HEK293 (cell line): ENCODE measurements around the gene PCDH9.

Experiments
- CTCF ChIA-PET: fragments of 350-600 bp; formaldehyde crosslinking; extraction: SDS; loops from one replicate; lab custom pipeline; 2021; ENCODE audit warnings: antibody characterized with exemption; lab: Yijun Ruan, JAX
- POLR2A ChIA-PET: fragments of 300-600 bp; formaldehyde crosslinking; extraction: SDS; loops from one replicate; lab custom pipeline; 2020; ENCODE audit warnings: antibody characterized with exemption, inconsistent platforms; lab: Yijun Ruan, JAX
- H3K27ac ChIP-seq: fragments of 200-500 bp; sonication (Bioruptor generic); 2 replicates; pipeline ENCODE4 v1.5.1; 2014; ENCODE audit warnings: low read depth, low read length, control low read depth, inconsistent platforms; ENCODE audit errors: extremely low read depth
- H3K36me3 ChIP-seq, 2 experiments: fragments of 200-500 bp in 1 of 2; sonication (Bioruptor generic) in 1 of 2; 1 replicate in 1 of 2; 2 replicates in 1 of 2; pipeline ENCODE4 v1.5.1; 2014 to 2017; ENCODE audit warnings: inconsistent platforms in 2 of 2, low read length in 2 of 2; ENCODE audit not compliant: control insufficient read depth in 2 of 2, insufficient read depth in 1 of 2
- H3K4me1 ChIP-seq: fragments of 200-500 bp; sonication (Bioruptor generic); 2 replicates; pipeline ENCODE4 v1.5.1; 2014; ENCODE audit warnings: mild to moderate bottlenecking, low read length, inconsistent platforms; ENCODE audit not compliant: control insufficient read depth, insufficient read depth
- H3K4me3 ChIP-seq: 2 replicates; pipeline ENCODE4 v1.5.1; 2011; ENCODE audit warnings: low read depth, mild to moderate bottlenecking, control low read depth, low read length, moderate library complexity
- H3K9me3 ChIP-seq: fragments of 200-500 bp; sonication (Bioruptor generic); 2 replicates; pipeline ENCODE4 v1.5.1; 2014; ENCODE audit warnings: low read depth, low read length, inconsistent platforms; ENCODE audit not compliant: control insufficient read depth, insufficient read depth
- GLI4 ChIP-seq: fragments of 450-650 bp; formaldehyde crosslinking; IDR thresholded peaks from 2 replicates; pipeline ENCODE4 v1.5.1; 2016; ENCODE audit warnings: missing biosample characterization, missing genetic modification characterization
- HOXA7 ChIP-seq: sonication (generic); formaldehyde crosslinking; IDR thresholded peaks from 2 replicates; pipeline ENCODE4 v1.8.1; 2022; ENCODE audit warnings: missing genetic modification reagents, borderline replicate concordance
- KLF8 ChIP-seq: fragments of 450-650 bp; formaldehyde crosslinking; IDR thresholded peaks from 2 replicates; pipeline ENCODE4 v1.5.1; 2016; ENCODE audit warnings: missing biosample characterization, missing genetic modification characterization
- ZBTB11 ChIP-seq: fragments of 450-650 bp; formaldehyde crosslinking; conservative IDR thresholded peaks from 2 replicates; pipeline ENCODE4 v1.5.1; 2016; ENCODE audit warnings: low read depth, missing biosample characterization, missing genetic modification characterization
- ZNF114 ChIP-seq: fragments of 450-650 bp; formaldehyde crosslinking; IDR thresholded peaks from 2 replicates; pipeline ENCODE4 v1.5.0; 2017; ENCODE audit warnings: missing biosample characterization, missing genetic modification characterization
- ZNF138 ChIP-seq: fragments of 450-650 bp; formaldehyde crosslinking; IDR thresholded peaks from 2 replicates; pipeline ENCODE4 v1.5.1; 2016; ENCODE audit warnings: missing biosample characterization, missing genetic modification characterization, borderline replicate concordance
- ZNF16 ChIP-seq: fragments of 450-650 bp; formaldehyde crosslinking; IDR thresholded peaks from 2 replicates; pipeline ENCODE4 v1.5.1; 2016; ENCODE audit warnings: low read depth, missing biosample characterization, missing genetic modification characterization
- ZNF2 ChIP-seq: fragments of 450-650 bp; formaldehyde crosslinking; IDR thresholded peaks from 2 replicates; pipeline ENCODE4 v1.5.1; 2016; ENCODE audit warnings: missing biosample characterization, missing genetic modification characterization
- ZNF202 ChIP-seq: fragments of 450-650 bp; formaldehyde crosslinking; IDR thresholded peaks from 2 replicates; pipeline ENCODE4 v1.5.1; 2016; ENCODE audit warnings: missing biosample characterization, missing genetic modification characterization, borderline replicate concordance
- ZNF221 ChIP-seq: fragments of 450-650 bp; formaldehyde crosslinking; IDR thresholded peaks from 2 replicates; pipeline ENCODE4 v1.5.1; 2017; ENCODE audit warnings: missing biosample characterization, missing genetic modification characterization, borderline replicate concordance
- ZNF24 ChIP-seq: fragments of 450-650 bp; formaldehyde crosslinking; IDR thresholded peaks from 2 replicates; pipeline ENCODE4 v1.5.1; 2016; ENCODE audit warnings: missing biosample characterization, missing genetic modification characterization
- ZNF26 ChIP-seq: fragments of 450-650 bp; formaldehyde crosslinking; IDR thresholded peaks from 2 replicates; pipeline ENCODE4 v1.5.1; 2016; ENCODE audit warnings: missing biosample characterization, missing genetic modification characterization
- ZNF280D ChIP-seq: fragments of 450-650 bp; formaldehyde crosslinking; IDR thresholded peaks from 2 replicates; pipeline ENCODE4 v1.5.1; 2016; ENCODE audit warnings: missing biosample characterization, missing genetic modification characterization
- ZNF311 ChIP-seq: fragments of 450-650 bp; formaldehyde crosslinking; IDR thresholded peaks from 2 replicates; pipeline ENCODE4 v1.5.1; 2017; ENCODE audit warnings: missing biosample characterization, missing genetic modification characterization, borderline replicate concordance
- ZNF404 ChIP-seq: fragments of 450-650 bp; formaldehyde crosslinking; IDR thresholded peaks from 2 replicates; pipeline ENCODE4 v1.5.1; 2017; ENCODE audit warnings: missing biosample characterization, missing genetic modification characterization
- ZNF423 ChIP-seq: fragments of 450-650 bp; formaldehyde crosslinking; IDR thresholded peaks from 2 replicates; pipeline ENCODE4 v1.5.1; 2016; ENCODE audit warnings: missing biosample characterization, missing genetic modification characterization
- ZNF510 ChIP-seq: fragments of 450-650 bp; formaldehyde crosslinking; IDR thresholded peaks from 2 replicates; pipeline ENCODE4 v1.5.1; 2018; ENCODE audit warnings: mild to moderate bottlenecking, missing genetic modification characterization, missing biosample characterization; ENCODE audit not compliant: insufficient replicate concordance
- ZNF645 ChIP-seq: fragments of 450-650 bp; formaldehyde crosslinking; IDR thresholded peaks from 2 replicates; pipeline ENCODE4; 2016; ENCODE audit warnings: missing biosample characterization, missing genetic modification characterization
- ZNF670 ChIP-seq: fragments of 450-650 bp; formaldehyde crosslinking; IDR thresholded peaks from 2 replicates; pipeline ENCODE4 v1.5.1; 2016; ENCODE audit warnings: missing biosample characterization, missing genetic modification characterization, low read depth
- ZNF76 ChIP-seq: fragments of 450-650 bp; formaldehyde crosslinking; IDR thresholded peaks from 2 replicates; pipeline ENCODE4; 2016; ENCODE audit warnings: low read depth, missing biosample characterization, missing genetic modification characterization, borderline replicate concordance
- ZNF776 ChIP-seq: fragments of 450-650 bp; formaldehyde crosslinking; IDR thresholded peaks from 2 replicates; pipeline ENCODE4 v1.5.0; 2017; ENCODE audit warnings: missing biosample characterization, missing genetic modification characterization, borderline replicate concordance
- TF ChIP-seq, protein P1 (sequence below): fragments of 450-650 bp; IDR thresholded peaks from 2 replicates; pipeline ENCODE4 v1.5.1; 2018; ENCODE audit warnings: missing biosample characterization, mild to moderate bottlenecking, missing genetic modification characterization

The PCDH9 gene

DNA sequence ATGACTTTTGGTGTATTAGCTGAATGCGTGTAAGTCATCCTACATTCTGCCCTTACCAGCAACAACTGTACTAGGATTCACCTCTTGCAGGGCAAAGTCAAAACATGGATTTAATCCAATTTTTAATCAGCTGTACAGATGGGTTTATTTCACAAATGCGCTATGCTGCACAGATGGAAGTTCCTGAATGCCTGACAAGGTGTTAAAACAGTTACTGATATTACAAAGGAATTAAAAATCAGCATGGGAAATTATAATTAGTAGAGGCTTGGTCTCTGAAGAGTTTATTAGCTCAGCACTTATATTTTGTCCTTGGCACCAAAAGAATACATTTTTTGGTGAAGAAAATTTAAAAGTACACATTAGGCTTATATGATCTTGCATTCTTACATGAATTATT lies 448.9 kb downstream of the PCDH9 start:
- no peak overlapping the region for H3K27ac ChIP-seq
- ChIA-PET POLR2A (no interaction called here), CTCF (no interaction called here)
- no peak overlapping the region for H3K4me3 ChIP-seq
- TF ChIP-seq ZNF221 (no peak), ZNF280D (tag by site-specific recombination) (no peak), ZNF404 (tag by site-specific recombination) (no peak), ZNF645 (tag by site-specific recombination) (no peak), ZNF16 (tag by site-specific recombination) (no peak), ZNF2 (tag by site-specific recombination) (no peak), ZNF670 (tag by site-specific recombination) (no peak), ZNF776 (tag by site-specific recombination) (no peak)
- no peaks in the 10 kb centered on the region for H3K36me3 ChIP-seq
- H3K4me1 ChIP-seq = no peaks in the 10 kb centered on the region
- no peaks in the 10 kb centered on the region for H3K9me3 ChIP-seq

GRCh38 chr13:66780814-66781213 lies 449.3 kb downstream of the PCDH9 start:
- ChIA-PET CTCF (no interaction called here), POLR2A (no interaction called here)
- no peaks in the 10 kb centered on the region for H3K36me3 ChIP-seq
- H3K9me3 ChIP-seq = no peaks in the 10 kb centered on the region
- no peak overlapping the region for H3K4me3 ChIP-seq
- H3K27ac ChIP-seq = no peak overlapping the region
- no peaks in the 10 kb centered on the region for H3K4me1 ChIP-seq
- TF ChIP-seq HOXA7 = no peak
- no peak for TF ChIP-seq ZNF24 (tag by site-specific recombination)
- TF ChIP-seq ZNF311 (tag by site-specific recombination) = no peak
- no peak for TF ChIP-seq ZNF202
- no peak for TF ChIP-seq ZNF138 (tag by site-specific recombination)
- TF ChIP-seq ZNF26 (tag by site-specific recombination) = no peak
- TF ChIP-seq ZNF670 (tag by site-specific recombination) = no peak
- TF ChIP-seq, all 188 proteins: peak for 0

DNA sequence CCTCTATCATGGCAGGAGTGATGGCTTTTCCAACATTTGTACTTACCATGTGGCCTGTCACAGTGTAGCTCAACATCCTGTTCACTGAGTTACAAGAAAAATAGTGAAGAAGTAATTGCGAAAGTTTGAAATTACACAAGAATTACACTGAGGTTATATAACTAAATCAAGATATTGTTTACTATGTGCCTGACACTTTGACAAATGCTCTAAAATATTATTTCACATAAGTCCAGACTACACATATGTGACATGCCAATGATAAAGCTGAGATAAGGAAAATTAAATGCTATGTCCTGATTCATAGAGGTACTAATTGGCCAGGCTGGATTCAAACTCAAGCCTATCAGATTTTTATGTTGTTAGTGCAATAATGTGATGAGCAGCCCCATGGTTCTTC lies 451.7 kb downstream of the PCDH9 start:
- no peak overlapping the region for H3K4me3 ChIP-seq
- no peaks in the 10 kb centered on the region for H3K4me1 ChIP-seq
- POLR2A ChIA-PET = no interaction called here
- CTCF ChIA-PET = no interaction called here
- no peaks in the 10 kb centered on the region for H3K9me3 ChIP-seq
- H3K36me3 ChIP-seq = no peaks in the 10 kb centered on the region
- H3K27ac ChIP-seq = no peak overlapping the region
- no peak for TF ChIP-seq ZNF76 (tag by site-specific recombination)
- no peak for TF ChIP-seq ZNF510
- TF ChIP-seq ZBTB11 (tag by site-specific recombination) = no peak
- TF ChIP-seq, protein P1, sequence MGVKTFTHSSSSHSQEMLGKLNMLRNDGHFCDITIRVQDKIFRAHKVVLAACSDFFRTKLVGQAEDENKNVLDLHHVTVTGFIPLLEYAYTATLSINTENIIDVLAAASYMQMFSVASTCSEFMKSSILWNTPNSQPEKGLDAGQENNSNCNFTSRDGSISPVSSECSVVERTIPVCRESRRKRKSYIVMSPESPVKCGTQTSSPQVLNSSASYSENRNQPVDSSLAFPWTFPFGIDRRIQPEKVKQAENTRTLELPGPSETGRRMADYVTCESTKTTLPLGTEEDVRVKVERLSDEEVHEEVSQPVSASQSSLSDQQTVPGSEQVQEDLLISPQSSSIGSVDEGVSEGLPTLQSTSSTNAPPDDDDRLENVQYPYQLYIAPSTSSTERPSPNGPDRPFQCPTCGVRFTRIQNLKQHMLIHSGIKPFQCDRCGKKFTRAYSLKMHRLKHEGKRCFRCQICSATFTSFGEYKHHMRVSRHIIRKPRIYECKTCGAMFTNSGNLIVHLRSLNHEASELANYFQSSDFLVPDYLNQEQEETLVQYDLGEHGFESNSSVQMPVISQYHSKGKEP (tag by site-specific recombination) = no peak
- no peak for TF ChIP-seq GLI4
- TF ChIP-seq ZNF114 (tag by site-specific recombination) = no peak
- no peak for TF ChIP-seq KLF8 (tag by site-specific recombination)
- TF ChIP-seq ZNF423 = no peak
